RWPE2 (cell line): ENCODE data around the gene SMC4.

ENCODE experiments used
- ATAC-seq: fragments of 200-7000 bp; cut with Tn5 transposase; 3 replicates; pipeline ENCODE4 v1.9.1; 2021; ENCODE audit warnings: low read depth
- DNase-seq: peaks from one replicate; pipeline ENCODE4 v3.0.0-alpha.2; 2020; ENCODE audit warnings: low spot score
- H3K27ac ChIP-seq: fragments of 450-650 bp; 2 replicates; pipeline ENCODE4 v1.5.1; 2017; ENCODE audit warnings: mild to moderate bottlenecking; ENCODE audit not compliant: poor library complexity, severe bottlenecking
- H3K27me3 ChIP-seq: fragments of 250-450 bp; sonication (Bioruptor Pico); 2 replicates; pipeline ENCODE4 v1.5.1; 2021; ENCODE audit warnings: mild to moderate bottlenecking, moderate library complexity; ENCODE audit not compliant: insufficient read depth, poor library complexity, severe bottlenecking
- H3K36me3 ChIP-seq: fragments of 250-450 bp; sonication (Bioruptor Pico); 2 replicates; pipeline ENCODE4 v1.5.1; 2020; ENCODE audit warnings: low read depth, mild to moderate bottlenecking, moderate library complexity
- H3K4me1 ChIP-seq: fragments of 250-450 bp; sonication (Bioruptor Pico); 2 replicates; pipeline ENCODE4 v1.5.1; 2021; ENCODE audit warnings: mild to moderate bottlenecking, moderate library complexity; ENCODE audit not compliant: insufficient read depth, poor library complexity, severe bottlenecking
- H3K4me3 ChIP-seq: fragments of 250-450 bp; sonication (Bioruptor Pico); 2 replicates; pipeline ENCODE4 v1.5.1; 2021; ENCODE audit warnings: mild to moderate bottlenecking, moderate library complexity; ENCODE audit not compliant: severe bottlenecking
- H3K9me3 ChIP-seq: fragments of 250-450 bp; sonication (Bioruptor Pico); 2 replicates; pipeline ENCODE4 v1.5.1; 2021; ENCODE audit warnings: mild to moderate bottlenecking, moderate library complexity; ENCODE audit not compliant: severe bottlenecking
- TF ChIP-seq, protein P1 (sequence below): fragments of 450-650 bp; IDR thresholded peaks from one replicate; pipeline ENCODE4 v1.5.1; 2017; ENCODE audit warnings: mild to moderate bottlenecking, moderate library complexity; ENCODE audit not compliant: poor library complexity, severe bottlenecking

SMC4 gene

DNA sequence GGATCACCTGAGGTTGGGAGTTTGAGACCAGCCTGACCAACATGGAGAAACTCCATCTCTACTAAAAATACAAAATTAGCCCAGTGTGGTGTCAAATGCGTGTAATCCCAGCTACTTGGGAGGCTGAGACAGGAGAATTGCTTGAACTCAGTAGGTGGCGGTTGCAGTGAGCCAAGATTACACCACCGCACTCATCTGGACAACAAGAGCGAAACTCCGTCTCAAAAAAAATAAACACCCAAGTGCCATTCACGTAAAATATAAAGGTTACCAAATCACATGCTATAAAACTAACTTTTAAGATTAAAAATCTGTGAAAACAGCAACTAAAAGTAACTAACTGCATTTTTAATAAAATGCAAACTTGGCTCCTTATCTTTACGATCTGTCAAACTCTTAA, 41.2 kb downstream of the SMC4 start:
- Histone ChIP-seq H3K27ac (no peak overlapping the region), H3K4me1 (peaks cover 3% of the 10 kb centered on the region), H3K9me3 (no peaks in the 10 kb centered on the region), H3K4me3 (no peak overlapping the region), H3K27me3 (no peaks in the 10 kb centered on the region), H3K36me3 (peaks cover 76% of the 10 kb centered on the region)
- no peak for DNase-seq
- TF ChIP-seq, protein P1, sequence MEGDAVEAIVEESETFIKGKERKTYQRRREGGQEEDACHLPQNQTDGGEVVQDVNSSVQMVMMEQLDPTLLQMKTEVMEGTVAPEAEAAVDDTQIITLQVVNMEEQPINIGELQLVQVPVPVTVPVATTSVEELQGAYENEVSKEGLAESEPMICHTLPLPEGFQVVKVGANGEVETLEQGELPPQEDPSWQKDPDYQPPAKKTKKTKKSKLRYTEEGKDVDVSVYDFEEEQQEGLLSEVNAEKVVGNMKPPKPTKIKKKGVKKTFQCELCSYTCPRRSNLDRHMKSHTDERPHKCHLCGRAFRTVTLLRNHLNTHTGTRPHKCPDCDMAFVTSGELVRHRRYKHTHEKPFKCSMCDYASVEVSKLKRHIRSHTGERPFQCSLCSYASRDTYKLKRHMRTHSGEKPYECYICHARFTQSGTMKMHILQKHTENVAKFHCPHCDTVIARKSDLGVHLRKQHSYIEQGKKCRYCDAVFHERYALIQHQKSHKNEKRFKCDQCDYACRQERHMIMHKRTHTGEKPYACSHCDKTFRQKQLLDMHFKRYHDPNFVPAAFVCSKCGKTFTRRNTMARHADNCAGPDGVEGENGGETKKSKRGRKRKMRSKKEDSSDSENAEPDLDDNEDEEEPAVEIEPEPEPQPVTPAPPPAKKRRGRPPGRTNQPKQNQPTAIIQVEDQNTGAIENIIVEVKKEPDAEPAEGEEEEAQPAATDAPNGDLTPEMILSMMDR: no peak
- ATAC-seq: no peak

DNA sequence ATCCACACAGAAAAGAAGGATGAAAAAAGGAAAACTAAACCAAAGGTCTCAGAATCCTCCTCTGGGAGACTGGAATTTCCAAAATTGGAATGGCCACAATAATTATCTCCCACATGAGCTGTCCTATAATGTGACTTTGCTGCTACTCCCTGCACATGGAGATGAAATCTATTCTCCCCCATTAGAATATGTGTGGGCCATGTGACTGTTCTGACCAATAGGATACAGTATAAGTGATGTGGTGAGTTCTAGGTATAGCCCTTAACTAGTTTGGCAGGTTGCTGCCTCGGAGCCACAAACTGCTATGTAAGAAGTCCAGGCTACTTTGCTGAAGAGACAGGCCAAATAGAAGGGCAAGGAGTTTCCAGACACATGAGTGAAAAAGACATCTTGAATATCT, 45.0 kb downstream of the SMC4 start:
- TF ChIP-seq, protein P1: no peak
- H3K36me3 ChIP-seq: peaks cover 69% of the 10 kb centered on the region
- no peak overlapping the region for H3K4me3 ChIP-seq
- no peaks in the 10 kb centered on the region for H3K27me3 ChIP-seq
- H3K27ac ChIP-seq: no peak overlapping the region
- no peaks in the 10 kb centered on the region for H3K9me3 ChIP-seq
- no peak for ATAC-seq
- peaks cover 15% of the 10 kb centered on the region for H3K4me1 ChIP-seq
- DNase-seq: no peak

DNA sequence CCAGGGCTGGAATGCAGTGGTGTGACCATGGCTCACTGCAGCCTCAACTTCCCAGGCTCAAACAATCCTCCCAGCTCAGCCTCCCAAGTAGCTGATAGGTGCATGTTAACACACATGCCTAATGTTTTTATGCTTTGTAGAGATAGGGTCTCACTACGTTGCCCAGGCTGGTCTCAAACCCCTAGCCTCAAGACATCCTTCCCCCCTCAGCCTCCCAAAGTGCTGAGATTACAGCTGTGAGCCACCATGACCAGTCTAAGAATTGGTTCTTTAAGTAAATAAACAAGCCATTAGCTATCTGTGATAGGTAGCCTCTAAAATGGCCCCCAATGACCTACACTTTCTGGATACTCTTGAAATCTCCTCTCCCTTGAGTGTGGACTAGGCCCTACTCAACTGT, 46.4 kb downstream of the SMC4 start:
- H3K36me3 ChIP-seq: peaks cover 58% of the 10 kb centered on the region
- no peaks in the 10 kb centered on the region for H3K27me3 ChIP-seq
- peaks cover 24% of the 10 kb centered on the region for H3K4me1 ChIP-seq
- TF ChIP-seq, protein P1: no peak
- no peak for ATAC-seq
- no peaks in the 10 kb centered on the region for H3K9me3 ChIP-seq
- no peak overlapping the region for H3K4me3 ChIP-seq
- DNase-seq: no peak
- H3K27ac ChIP-seq: no peak overlapping the region

DNA sequence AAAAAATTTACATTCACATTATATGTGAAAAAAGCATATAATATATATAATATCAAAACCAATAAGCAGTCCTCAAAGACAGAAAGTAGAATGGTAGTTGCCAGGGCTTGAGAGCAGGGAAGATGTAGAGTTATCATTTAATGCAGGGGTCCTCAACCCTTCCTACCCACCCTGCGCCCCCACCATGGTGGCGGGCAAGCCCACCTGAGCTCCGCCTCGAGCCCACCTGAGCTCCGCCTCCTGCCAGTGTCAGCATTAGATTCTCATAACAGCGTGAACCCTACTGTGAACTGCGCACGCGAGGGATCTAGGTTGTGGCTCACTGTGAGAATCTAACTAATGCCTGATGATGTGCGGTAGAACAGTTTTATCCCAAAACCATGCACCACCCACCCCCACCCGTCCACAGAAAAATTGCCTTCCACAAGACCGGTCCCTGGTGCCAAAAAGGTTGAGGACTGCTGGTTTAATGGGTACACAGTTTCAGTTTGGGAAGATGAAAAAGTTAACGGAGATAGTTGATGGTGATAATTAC, 47.1 kb downstream of the SMC4 start:
- Histone ChIP-seq H3K9me3 (no peaks in the 10 kb centered on the region), H3K36me3 (peaks cover 58% of the 10 kb centered on the region), H3K4me3 (no peak overlapping the region), H3K4me1 (peaks cover 27% of the 10 kb centered on the region), H3K27ac (no peak overlapping the region), H3K27me3 (no peaks in the 10 kb centered on the region)
- DNase-seq (no peak), ATAC-seq (no peak)
- TF ChIP-seq, protein P1: no peak

DNA sequence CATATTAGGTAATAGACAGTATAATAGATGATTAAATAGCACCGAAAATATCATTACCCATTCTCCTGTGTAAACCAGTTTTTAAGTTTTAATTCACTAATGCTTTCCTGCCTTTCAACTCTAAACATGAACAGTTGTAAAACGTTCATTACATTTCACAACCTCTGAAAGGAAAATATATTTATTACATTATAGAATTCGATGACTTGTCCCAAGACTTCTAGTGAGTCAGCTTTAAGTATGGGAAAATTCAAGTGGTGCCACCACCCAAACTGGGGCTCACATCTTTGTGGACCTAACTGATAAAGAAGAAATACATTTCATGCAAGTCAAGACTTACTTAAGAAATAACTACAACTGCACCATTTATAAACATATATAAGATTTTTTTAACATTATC, 48.1 kb downstream of the SMC4 start:
- H3K36me3 ChIP-seq: peaks cover 57% of the 10 kb centered on the region
- no peak for ATAC-seq
- TF ChIP-seq, protein P1: no peak
- DNase-seq: no peak
- peak overlapping the region; percentile 87 for H3K27ac ChIP-seq
- no peaks in the 10 kb centered on the region for H3K27me3 ChIP-seq
- H3K4me3 ChIP-seq: peak overlapping the region; percentile 62
- peaks cover 27% of the 10 kb centered on the region for H3K4me1 ChIP-seq
- no peaks in the 10 kb centered on the region for H3K9me3 ChIP-seq
